Gastrocnemius medialis (tissue), 4 donors: ENCODE results near the gene FUT7. TPM values are rescaled to one million over a fixed set of nuclear protein-coding genes. Genes with fewer than 3 reads are reported as not detected.

Source experiments
- ATAC-seq, 2 donors: fragments of 150-250 bp; one replicate each; pipeline ENCODE4 v1.9.1; 2016
- DNase-seq, 2 donors: peaks; one replicate each; pipeline ENCODE4 v3.0.0-alpha.2; 2019
- H3K27ac ChIP-seq, 4 donors: fragments of 200-600 bp; sonication (generic); 1 replicate in 1 of 4; 2 replicates in 3 of 4; pipeline ENCODE4 v1.5.1; 2016 to 2018; ENCODE audit warnings: mild to moderate bottlenecking in 2 of 4, moderate library complexity in 1 of 4
- H3K27me3 ChIP-seq, 3 donors: fragments of 200-600 bp; sonication (generic) in 2 of 3; 1 replicate in 1 of 3; 2 replicates in 2 of 3; pipeline versions ENCODE4 v1.5.1 to v1.6.0; 2016 to 2019; ENCODE audit warnings: mild to moderate bottlenecking in 1 of 3, moderate library complexity in 1 of 3
- H3K36me3 ChIP-seq, 2 donors: fragments of 200-600 bp; sonication (generic) in 1 of 2; one replicate each; pipeline ENCODE4 v1.5.1; 2017 to 2018
- H3K4me1 ChIP-seq, 2 donors: fragments of 200-600 bp; sonication (generic) in 1 of 2; one replicate each; pipeline ENCODE4 v1.5.1; 2016 to 2017; ENCODE audit warnings: mild to moderate bottlenecking in 2 of 2
- H3K4me3 ChIP-seq, 4 donors: fragments of 200-600 bp; sonication (generic) in 3 of 4; 1 replicate in 1 of 4; 2 replicates in 3 of 4; pipeline ENCODE4 v1.5.1; 2016 to 2019; ENCODE audit warnings: mild to moderate bottlenecking in 2 of 4
- H3K9me3 ChIP-seq, 3 donors: fragments of 200-600 bp; sonication (generic) in 2 of 3; 1 replicate in 1 of 3; 2 replicates in 2 of 3; pipeline ENCODE4 v1.5.1; 2016 to 2019
- CTCF ChIP-seq, 5 experiments: fragments of 450-650 bp in 3 of 5; fragments of 200-600 bp in 2 of 5; sonication (generic) in 2 of 5; IDR thresholded peaks in 4 of 5; conservative IDR thresholded peaks in 1 of 5; 1 replicate in 4 of 5; 2 replicates in 1 of 5; pipeline ENCODE4 v1.5.1; 2016 to 2019; ENCODE audit warnings: antibody characterized with exemption in 5 of 5, mild to moderate bottlenecking in 3 of 5, moderate library complexity in 3 of 5
- POLR2A ChIP-seq, 2 donors: fragments of 450-650 bp; IDR thresholded peaks; one replicate each; pipeline ENCODE4 v1.6.1; 2017; ENCODE audit warnings: antibody characterized with exemption in 2 of 2, mild to moderate bottlenecking in 2 of 2, moderate library complexity in 2 of 2
- in situ Hi-C, 4 donors: fragments of 200-750 bp; cut with MboI; loops; one replicate each; pipeline versions ENCODE4 v1.15.0 to v1.8.0; 2017; ENCODE audit warnings: low sequenced_read_pairs in 4 of 4
- intact Hi-C: fragments of 100-400 bp; cut with DNase I; formaldehyde crosslinking; loops from one replicate; pipeline ENCODE4 v1.15.1; 2023; ENCODE audit warnings: low total_unique reads
- total RNA-seq, 4 donors: library from RNA; depleted of rRNA; stranded (reverse); fragments of >200 nt; gene quantifications; one replicate each; pipeline versions ENCODE4 v1.1.0 to v1.2.3, GENCODE V29; 2016

The FUT7 gene
- total RNA-seq, 4 donors from 2014 or later = not detected

GRCh38 chr9:137014776-137015539 is 16.9 kb downstream of the FUT7 start:
- intact Hi-C loops = no loop called here

GRCh38 chr9:137014166-137014565 is 17.7 kb downstream of the FUT7 start:
- intact Hi-C loops (no loop called here), in situ Hi-C loops (no loop called here)
- DNase-seq (no peak), ATAC-seq (no peak)
- H3K9me3 ChIP-seq = no peaks in the 10 kb centered on the region
- TF ChIP-seq POLR2A (IDR thresholded peaks at IDR 0.05) (no peak), CTCF (IDR thresholded peaks at IDR 0.05 in 4 of 5, conservative IDR thresholded peaks at IDR 0.05 in 1 of 5) (no peak)
- H3K4me3 ChIP-seq = no peak overlapping the region
- H3K27me3 ChIP-seq = no peaks in the 10 kb centered on the region
- no peaks in the 10 kb centered on the region for H3K4me1 ChIP-seq
- H3K27ac ChIP-seq = no peak overlapping the region
- peaks cover 0 to 62% of the 10 kb centered on the region in 2 donors for H3K36me3 ChIP-seq

More at GRCh38 chr9:137014776-137015539, 16.9 kb downstream of the FUT7 start:
- TF ChIP-seq CTCF (IDR thresholded peaks at IDR 0.05 in 4 of 5, conservative IDR thresholded peaks at IDR 0.05 in 1 of 5) = no peak
- TF ChIP-seq POLR2A (IDR thresholded peaks at IDR 0.05) = no peak
- in situ Hi-C loops = no loop called here
- peaks cover 0 to 55% of the 10 kb centered on the region in 2 donors for H3K36me3 ChIP-seq
- ATAC-seq (no peak), DNase-seq (no peak)
- H3K9me3 ChIP-seq = no peaks in the 10 kb centered on the region
- no peaks in the 10 kb centered on the region for H3K4me1 ChIP-seq
- no peaks in the 10 kb centered on the region for H3K27me3 ChIP-seq
- H3K4me3 ChIP-seq = no peak overlapping the region
- H3K27ac ChIP-seq = no peak overlapping the region

GRCh38 chr9:137013571-137013940 is 18.3 kb downstream of the FUT7 start:
- no peaks in the 10 kb centered on the region for H3K27me3 ChIP-seq
- TF ChIP-seq POLR2A (IDR thresholded peaks at IDR 0.05) (no peak), CTCF (IDR thresholded peaks at IDR 0.05 in 4 of 5, conservative IDR thresholded peaks at IDR 0.05 in 1 of 5) (no peak)
- ATAC-seq = no peak
- peaks cover 0 to 62% of the 10 kb centered on the region in 2 donors for H3K36me3 ChIP-seq
- H3K27ac ChIP-seq = no peak overlapping the region
- DNase-seq = no peak
- no peak overlapping the region for H3K4me3 ChIP-seq
- H3K9me3 ChIP-seq = no peaks in the 10 kb centered on the region
- intact Hi-C loops (no loop called here), in situ Hi-C loops (no loop called here)
- no peaks in the 10 kb centered on the region for H3K4me1 ChIP-seq

GRCh38 chr9:137012694-137013570 is 19.0 kb downstream of the FUT7 start:
- H3K4me3 ChIP-seq = no peak overlapping the region
- H3K9me3 ChIP-seq = no peaks in the 10 kb centered on the region
- DNase-seq = no peak
- H3K27ac ChIP-seq = no peak overlapping the region
- intact Hi-C loops (no loop called here), in situ Hi-C loops (no loop called here)
- peaks cover 0 to 62% of the 10 kb centered on the region in 2 donors for H3K36me3 ChIP-seq
- ATAC-seq = no peak
- no peaks in the 10 kb centered on the region for H3K4me1 ChIP-seq
- TF ChIP-seq POLR2A (IDR thresholded peaks at IDR 0.05) = no peak
- no peak for TF ChIP-seq CTCF (IDR thresholded peaks at IDR 0.05 in 4 of 5, conservative IDR thresholded peaks at IDR 0.05 in 1 of 5)
- H3K27me3 ChIP-seq = no peaks in the 10 kb centered on the region
